NCI-H187 treated with DMSO at 0.1 percent for 48 hours (cell line): Measurements from ENCODE around the gene ITGB3.

Experiments used
- DNase-seq: peaks from one replicate; lab custom pipeline; 2025; lab: John Stamatoyannopoulos, UW

ITGB3 gene

DNA sequence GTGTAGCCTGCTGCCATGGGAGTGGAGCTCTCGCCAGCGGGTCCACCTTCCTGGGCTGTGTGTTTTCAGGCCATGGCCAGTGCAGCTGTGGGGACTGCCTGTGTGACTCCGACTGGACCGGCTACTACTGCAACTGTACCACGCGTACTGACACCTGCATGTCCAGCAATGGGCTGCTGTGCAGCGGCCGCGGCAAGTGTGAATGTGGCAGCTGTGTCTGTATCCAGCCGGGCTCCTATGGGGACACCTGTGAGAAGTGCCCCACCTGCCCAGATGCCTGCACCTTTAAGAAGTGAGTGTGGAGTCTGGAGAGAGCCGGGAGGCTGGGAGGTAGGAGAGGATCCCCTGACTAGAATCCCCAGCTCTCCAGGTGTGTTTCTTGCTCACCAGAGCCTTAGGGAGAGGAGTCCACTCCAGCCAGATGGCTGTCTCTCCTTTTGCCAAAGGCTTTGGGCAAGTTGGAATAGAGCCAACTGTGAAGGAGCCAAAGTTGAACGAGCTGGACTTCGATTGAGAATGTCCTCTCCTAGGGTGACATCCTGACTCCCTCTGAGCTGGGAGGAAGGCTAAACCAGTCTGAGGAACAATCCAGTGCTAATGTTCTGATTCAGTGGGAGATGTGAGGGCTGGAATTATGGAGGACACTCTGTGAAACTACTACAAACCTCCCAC is 45.7 kb downstream of the ITGB3 start:
- DNase-seq = no peak

GRCh38 chr17:47300718-47301117 is 47.1 kb downstream of the ITGB3 start:
- no peak for DNase-seq

- no peak for DNase-seq
Observed at GRCh38 chr17:47301161-47301560, 47.5 kb downstream of the ITGB3 start.

DNA sequence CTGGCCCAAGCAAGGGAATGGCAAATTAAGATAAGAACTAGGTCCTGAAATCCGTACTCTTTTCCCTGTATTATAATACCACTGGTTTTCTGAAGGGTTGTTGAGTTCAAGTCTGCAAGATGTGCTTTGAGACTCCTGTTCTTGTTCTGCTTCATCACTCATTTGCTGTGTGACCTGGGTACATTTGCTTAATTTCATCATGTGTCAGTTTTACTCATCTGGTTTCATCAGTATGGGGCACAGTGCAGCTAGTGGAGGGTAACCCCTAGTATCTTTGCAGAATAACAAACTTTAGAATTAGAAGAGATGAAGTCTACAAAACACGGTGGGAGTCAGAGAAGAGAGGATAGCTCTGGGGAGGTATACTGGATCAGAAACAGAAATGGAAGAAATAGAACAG is 48.2 kb downstream of the ITGB3 start:
- DNase-seq = no peak

- DNase-seq = no peak
Observed at GRCh38 chr17:47304186-47304585, 50.6 kb downstream of the ITGB3 start.

- no peak for DNase-seq
Observed at GRCh38 chr17:47305302-47305923, 51.8 kb downstream of the ITGB3 start.

DNA sequence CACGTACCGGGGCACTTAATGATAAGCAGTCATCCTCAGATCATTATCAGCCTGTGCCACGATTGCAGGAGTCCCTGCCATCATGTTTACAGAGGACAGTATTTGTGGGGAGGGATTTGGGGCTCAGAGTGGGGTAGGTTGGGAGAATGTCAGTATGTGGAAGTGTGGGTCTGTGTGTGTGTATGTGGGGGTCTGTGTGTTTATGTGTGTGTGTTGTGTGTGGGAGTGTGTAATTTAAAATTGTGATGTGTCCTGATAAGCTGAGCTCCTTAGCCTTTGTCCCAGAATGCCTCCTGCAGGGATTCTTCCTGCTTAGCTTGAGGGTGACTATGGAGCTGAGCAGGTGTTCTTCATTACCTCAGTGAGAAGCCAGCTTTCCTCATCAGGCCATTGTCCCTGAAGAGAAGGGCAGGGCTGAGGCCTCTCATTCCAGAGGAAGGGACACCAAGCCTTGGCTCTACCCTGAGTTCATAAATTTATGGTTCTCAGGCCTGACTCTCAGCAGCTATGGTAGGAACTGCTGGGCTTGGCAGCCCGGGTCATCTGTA is 56.6 kb downstream of the ITGB3 start:
- no peak for DNase-seq

GRCh38 chr17:47311420-47311819 is 57.8 kb downstream of the ITGB3 start:
- DNase-seq = no peak

DNA sequence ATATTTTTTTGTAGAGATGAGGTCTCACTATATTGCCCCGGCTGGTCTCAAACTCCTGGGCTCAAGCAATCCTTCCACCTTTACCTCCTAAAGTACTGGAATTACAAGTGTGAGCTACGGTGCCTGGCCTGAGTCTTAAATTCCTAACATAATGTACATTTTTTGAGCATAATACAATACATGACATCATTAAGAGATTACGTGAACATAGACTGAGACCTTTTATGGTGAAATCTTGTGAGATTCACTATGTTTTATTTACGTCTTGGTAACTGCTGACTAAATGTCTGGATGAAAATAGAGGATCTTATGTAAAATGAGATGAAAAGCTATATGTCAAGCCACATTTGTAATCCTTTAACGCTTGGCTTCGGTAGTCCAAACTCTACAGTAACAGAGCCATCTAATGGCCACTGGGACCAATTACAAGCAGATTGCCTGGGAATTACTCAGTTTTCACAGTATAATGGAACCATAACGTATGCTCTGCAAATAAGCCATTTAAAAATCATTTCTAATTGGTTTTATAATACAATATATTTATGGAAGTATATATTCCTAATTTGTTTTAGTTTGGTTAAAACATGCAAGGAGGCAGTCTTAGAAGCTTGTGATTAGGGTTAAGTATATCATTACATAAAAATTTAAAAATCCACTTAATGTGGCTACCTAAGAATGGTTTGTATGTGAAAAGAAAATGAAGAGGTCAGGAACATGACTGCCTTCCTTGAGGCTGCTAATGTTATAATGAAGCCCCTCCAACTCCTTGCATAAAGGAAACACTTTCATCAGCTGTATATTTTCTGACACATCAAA is 62.0 kb downstream of the ITGB3 start:
- DNase-seq = no peak

GRCh38 chr17:47316311-47316710 is 62.7 kb downstream of the ITGB3 start:
- no peak for DNase-seq

- DNase-seq = no peak
Observed at GRCh38 chr17:47317119-47317518, 63.5 kb downstream of the ITGB3 start.

- DNase-seq = no peak
Observed at GRCh38 chr17:47318197-47318918, 64.7 kb downstream of the ITGB3 start.

DNA sequence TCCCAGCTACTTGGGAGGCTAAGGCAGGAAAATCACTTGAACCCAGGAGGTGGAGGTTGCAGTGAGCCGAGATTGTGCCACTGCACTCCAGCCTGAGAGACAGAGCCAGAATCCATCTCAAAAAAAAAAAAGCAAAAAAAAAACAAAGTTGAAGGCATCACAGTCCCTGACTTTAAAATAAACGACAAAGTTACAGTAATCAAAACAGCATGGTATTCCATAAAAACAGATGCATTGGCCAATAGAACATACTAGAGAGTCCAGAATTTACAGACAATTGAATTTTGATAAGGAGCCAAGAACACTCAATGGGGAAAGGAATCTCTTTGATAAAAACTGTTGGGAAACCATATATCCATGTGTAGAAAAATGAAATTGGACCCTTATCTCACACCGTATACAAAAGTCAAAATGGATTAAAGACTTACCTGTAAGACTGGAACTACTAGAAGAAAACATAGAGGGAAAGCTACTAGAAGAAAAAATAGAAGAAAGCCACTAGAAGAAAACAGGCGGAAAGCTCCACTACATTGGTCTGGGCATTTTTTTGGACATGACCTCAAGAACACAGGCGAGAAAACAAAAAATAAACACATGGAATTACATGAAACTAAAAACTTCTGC is 67.4 kb downstream of the ITGB3 start:
- no peak for DNase-seq

GRCh38 chr17:47323382-47324223 is 70.0 kb downstream of the ITGB3 start, which contains the start of gene EFCAB13:
EFCAB13 (plus strand) TSS chr17:47323955; CDS start chr17:47328354, 4,399 bp downstream.
- DNase-seq = no peak

DNA sequence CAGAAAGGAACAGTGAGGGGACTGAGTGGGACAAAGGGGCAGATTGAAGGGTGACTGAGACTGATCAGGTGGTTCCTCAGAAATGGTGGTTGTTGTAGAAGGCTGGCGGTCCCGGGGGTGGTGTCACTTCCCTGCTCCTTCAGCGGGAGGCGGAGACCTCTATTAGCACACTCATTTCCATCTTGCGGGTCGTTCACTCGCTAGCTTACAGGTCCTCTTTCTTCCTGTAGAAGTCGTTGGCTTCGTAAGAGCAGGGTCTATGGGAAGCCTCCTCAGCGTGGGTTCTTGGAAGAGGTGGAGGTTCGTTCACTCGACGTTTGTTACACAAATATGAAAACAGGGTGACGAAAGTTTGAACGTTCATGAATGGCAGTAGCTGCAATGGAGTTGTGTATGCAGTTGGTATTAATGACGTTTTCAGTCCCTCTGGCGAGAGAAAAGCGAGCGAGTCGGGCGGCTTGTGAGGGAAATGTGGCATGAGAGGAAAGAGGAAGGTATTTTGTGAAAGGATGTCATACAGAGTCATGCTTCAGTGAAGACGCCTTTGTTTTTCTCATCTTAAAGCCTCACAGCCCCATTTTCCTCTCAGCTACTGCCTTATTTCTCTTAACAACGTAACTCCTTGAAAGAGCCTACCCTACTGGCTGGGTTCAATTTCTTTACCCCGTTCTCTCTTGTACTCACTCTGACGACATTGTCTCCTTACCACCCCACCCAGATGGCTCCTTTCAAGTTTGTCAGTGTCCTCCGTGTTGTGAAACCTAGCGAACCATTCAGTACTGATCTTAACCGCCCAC is 70.8 kb downstream of the ITGB3 start:
- DNase-seq = no peak

DNA sequence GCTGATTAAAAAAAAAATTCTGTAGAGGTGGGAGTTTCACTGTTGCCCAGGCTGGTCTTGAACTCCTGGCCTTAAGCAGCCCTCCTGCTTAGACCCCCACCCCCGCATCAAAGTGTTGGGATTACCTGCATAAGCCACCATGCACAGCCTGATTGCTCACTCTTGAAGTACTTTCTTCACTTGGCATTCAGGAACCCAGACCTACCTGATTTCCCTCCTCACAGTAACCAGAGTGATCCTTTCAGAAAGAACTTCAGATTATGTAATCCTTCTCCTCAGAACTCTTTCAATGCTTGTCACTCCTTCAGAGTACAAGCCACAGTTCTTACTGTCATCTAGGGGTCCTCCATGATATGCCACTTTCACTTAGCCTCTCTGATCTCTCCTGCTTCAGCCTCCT is 71.5 kb downstream of the ITGB3 start:
- no peak for DNase-seq

DNA sequence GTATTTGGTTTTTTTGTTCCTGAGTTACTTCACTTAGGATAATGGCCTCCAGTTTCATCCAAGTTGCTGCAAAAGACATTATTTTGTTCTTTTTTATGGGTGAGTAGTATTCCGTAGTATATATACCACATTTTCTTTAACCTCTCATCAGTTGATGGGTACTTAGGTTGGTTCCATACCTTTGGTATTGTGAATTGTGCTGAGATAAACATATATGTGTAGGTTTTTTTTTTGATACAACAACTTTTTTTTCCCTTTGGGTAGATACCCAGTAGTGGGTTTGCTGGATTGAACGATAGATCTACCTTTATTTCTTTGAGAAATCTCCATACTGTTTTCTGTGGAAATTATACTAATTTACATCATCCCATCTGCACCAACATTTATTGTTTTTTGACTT is 76.9 kb downstream of the ITGB3 start:
- no peak for DNase-seq

DNA sequence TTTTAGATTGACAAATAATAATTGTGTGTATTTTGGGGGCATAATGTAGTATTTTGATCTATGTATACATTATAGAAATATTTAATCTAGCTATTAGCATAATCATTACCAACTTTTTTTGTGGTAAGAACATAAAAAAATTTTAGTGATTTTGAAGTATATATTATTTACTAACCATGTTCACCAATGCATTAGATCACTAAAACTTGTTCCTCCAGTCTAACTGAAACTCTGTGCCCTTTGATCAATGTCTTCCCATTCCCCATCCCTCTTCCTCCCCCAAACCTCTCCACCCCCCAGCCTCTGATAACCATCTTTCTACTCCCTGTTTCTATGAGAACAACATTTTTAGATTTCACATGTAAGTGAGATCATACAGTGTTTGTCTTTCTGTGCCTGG is 78.7 kb downstream of the ITGB3 start:
- no peak for DNase-seq

- DNase-seq = no peak
Observed at GRCh38 chr17:47335101-47335936, 81.7 kb downstream of the ITGB3 start.
